T-helper 22 cell (primary cell): Measurements from ENCODE around the gene PPM1L.
"Not testable (repeated sequence)": the region's sequence is repeated elsewhere in the genome, so short reads cannot be mapped to it uniquely, and the experiment has no call there.

ENCODE experiments used
- DNase-seq: peaks from one replicate; pipeline ENCODE4 v3.0.0-alpha.2; 2020; ENCODE audit warnings: low read depth

PPM1L gene

DNA sequence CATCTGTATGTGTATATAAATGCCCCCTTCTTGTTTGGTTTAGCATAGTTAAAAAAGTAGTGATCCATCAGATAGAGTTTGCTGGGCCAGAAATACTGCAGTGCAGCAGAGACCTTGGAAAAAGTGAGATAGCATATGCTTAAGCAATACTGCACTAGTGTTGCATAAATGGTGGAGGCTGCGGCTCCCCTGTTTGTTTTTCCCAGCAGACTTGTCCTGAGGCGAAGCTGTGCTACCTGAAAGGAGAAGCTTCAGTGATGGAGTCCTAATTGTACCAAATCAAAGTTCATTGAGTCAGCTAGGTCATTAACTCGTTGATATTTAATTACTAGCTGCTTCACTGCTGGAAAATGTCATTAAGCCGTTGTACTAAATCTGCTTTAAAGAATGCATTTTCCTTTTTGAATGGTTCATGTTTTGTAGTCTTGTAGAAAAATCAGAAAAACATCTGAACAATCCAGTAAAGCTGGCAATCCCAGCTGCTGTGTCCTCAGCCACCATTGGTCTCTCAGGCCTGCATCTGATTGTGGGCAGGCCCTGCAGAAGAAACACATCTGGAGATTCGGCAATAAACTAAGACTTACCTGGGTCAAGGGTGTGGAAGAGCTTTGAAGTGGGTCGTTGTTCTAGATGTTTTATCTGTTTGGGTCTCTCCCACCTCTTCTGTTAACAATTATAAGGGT, 179.5 kb downstream of the PPM1L start:
- DNase-seq: no peak

DNA sequence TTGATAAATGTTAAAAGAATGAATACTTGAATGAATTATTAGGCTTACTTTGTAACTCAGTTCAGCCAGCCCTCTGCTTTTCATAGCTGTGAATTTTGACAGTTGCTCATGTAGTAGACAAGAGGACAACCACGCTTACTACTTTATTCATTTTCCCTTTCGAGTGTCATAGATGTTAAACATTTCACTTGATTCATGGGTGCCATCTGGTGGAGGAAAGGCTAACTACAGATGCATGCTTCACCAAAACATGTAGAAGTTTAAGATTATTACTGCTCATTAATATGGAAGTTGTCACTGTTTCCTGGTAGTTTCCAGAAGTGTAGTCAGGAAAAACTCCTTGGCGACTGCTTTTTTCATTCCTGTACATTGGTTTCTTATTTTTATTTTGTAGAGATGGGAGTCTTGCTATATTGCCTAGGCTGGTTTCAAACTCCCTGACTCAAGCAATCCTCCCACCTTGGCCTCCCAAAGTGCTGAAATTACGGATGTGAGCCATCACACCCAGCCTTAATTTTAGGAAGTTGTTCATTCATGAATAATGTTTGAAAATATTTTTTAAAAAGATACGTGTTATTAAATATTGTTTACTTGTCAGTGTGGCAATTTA, 186.0 kb downstream of the PPM1L start:
- DNase-seq: peak; percentile 3

DNA sequence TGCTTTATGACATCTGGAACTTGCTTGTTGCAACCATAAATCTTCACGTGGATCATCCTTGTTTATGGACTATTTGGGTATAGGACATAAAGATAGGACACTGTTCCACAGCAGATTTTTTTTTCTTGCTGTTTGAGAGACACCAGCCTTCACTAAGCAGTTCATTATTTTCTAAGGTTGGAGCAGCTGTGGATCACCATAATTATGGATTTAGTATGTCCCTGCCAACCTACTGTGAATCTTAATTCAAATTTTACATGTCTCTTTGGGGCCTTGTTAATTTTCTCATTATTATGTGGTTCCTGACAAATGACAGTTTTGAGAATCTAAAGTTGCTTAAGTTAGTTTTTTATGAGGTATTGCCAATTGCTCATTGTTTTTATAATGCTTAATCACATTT, 188.0 kb downstream of the PPM1L start:
- no peak for DNase-seq

DNA sequence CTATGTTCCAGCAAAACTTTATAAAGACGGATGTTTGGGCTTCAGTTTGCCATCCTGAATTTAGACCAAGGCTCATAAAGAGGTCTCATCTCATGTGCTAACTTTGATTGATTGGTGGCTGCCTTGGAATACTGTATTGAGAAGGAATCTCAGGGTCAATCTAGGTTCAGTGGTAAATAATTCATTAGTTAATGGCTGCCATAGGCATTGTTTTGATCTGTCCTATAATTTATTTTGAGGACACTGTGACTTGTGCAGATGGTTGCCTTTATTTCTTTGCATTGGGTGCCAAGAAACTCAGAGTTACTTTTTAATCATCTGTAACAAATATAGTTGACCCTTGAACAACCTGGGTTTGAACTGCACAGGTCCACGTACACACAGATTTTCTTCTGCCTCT, 189.3 kb downstream of the PPM1L start:
- no peak for DNase-seq

DNA sequence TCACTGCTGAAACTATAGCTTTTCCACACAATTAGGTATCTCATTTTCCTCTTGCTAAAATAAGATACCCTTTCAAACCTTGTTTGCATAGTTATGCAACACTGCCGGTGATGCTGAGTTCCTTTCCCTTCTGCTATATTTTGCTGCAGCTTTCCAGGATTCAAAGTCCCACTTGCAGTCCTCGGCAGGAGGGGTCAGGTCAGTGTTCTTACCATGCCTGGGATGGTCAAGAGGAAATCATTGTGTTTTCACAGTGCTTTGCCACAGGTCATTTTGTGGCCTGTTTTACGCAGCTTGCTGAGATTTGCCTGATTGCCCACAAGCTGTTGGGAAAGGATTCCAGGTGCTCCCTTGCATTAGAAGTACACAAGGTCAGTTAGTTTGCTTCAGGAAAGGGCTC, 192.2 kb downstream of the PPM1L start:
- no peak for DNase-seq

DNA sequence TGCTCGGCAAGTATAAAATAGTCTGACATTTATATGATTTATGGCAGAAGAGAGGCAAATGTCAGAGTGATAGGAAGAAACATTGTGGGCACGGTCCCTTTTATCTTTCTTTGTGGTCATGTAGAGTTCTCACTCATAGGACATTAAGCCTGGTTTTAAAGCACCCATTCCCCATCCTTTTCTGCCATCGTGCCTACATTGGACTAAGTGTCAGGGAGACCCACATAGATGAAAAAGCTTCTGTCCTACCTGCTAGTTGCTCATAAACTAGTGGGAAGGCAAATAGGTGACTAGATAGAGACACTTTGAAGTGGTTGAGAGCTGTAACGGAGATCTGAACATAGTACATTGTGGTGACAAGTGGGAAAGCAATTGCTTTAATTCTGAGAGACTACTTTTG, 193.4 kb downstream of the PPM1L start:
- no peak for DNase-seq

DNA sequence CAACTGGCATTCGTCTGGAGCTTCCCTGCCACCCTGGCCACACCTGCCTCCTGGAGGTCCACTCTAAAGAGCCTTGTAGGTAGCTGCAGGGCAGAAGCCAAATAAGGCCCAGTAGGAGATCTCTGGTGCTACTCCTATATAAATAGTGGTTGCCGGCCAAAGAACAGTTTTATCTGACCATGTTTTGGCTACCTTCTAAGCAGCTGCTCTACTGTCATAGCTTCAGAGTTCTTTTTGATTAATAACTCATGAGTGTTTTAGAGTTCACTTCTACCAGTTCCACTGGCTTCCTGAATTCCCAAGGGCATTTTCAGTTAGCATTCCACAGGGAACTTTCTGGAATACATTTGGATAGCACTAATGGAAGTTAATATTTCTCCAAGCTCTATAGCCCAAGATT, 194.5 kb downstream of the PPM1L start:
- DNase-seq: no peak

DNA sequence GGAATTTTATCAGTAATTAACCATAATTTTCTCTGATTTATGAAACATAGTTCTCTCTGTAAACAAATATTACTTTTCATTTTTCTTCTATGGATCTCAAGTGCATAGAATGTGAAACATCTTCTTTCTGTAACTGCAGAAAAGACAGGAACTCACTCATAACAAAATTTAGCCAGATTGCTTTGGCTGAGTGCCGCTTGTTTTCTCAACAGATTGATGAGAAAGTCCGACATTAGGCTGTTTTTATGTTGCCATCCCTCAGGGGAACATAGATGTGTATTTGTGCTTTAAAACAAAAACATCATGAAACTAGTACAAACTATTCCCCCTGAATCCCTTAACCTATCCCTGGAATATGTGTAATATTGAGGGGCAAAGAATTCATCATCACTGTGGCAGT, 194.9 kb downstream of the PPM1L start:
- no peak for DNase-seq

DNA sequence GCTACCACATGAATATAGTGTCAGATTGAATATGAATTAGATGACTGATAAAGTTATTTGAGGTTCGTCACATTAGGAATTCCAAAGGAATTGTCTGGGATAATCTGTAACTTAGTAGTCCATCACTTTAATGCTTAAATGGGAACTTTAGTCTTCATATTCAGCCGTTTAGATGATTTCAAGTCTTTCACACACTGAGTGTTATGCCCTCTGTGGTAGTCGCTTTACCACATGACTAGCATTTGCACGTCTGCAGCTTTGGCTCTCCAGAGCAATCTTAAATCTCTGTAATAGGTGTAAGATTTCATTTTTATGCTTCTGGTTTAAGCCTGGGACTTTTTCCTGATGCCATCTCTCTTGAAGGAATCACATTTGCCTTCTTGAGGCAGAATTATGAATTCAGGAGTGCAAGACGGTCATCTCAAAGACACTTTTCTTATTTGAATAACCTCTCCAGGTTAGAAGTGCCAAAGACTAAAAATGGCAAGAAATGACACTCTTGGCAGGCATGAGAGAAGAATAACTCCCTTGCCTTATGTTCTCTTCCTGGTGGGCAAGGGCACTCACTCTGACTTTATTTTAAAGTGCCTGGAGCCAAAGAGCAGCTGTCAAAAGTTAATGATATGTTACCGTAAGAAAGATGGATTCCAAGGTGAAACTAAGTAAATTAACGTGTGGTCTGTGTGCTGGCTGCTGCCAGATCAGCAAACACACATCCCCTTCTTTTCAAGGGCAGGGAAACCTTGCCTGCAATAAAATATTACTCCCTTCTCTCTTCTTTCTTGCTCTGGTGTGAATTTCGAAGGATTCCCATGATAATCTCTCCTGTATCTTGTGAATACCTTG, 195.8 kb downstream of the PPM1L start:
- no peak for DNase-seq

DNA sequence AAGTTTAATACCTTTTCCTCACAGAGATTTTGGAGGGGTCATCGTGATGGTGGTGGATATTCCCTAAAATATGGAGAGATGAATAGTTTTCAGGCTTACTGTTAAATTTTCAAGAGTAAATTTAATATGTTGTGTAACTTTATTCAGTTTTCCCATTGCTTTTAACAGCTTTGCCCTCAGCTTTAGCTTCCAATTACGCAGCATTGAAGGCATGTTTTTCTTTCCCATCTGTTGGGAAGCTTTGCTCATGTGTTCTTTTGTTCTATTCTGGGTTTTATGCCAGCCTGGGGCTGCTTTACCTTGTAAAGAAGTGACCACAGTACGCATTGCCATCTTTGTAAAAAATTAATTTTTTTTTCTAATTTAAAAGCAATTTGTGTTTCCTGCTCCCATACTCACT, 197.7 kb downstream of the PPM1L start:
- no peak for DNase-seq

DNA sequence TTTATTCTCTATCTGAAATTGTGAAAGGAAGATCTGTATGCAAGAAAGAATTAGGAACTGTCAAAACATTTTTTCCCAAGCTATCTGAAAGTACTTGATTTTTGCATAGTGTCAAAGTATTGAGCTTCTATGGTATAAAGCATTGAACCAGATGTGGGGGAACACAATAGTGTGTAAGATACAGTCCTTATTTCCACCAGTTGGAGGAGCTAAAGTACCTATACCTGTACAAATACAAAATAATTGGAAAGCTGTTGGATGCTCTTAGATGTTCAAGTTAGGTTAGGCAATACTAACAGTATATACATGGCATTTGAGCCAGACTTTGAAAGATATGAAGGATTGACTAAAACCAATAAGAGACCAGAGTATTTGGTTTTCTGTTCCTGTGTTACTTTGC, 200.8 kb downstream of the PPM1L start:
- DNase-seq: no peak

DNA sequence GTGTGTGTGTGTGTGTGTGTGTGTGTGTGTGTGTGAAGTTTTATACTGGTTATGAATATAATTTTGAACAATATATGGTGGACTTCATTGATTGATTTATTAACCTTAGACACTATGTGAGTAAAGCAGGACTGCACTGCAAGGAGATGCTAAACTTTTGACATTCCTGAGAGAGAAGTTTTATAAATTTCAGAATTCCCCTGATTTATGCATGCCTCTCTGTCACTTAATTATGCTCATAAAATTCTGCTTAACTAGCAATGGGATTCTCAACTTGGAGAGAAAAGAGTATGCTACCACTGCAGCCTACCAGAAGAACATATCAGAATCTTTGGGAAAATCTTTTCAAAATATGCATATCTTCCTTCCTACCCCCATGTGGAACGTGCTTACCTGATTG, 204.5 kb downstream of the PPM1L start:
- DNase-seq: no peak

DNA sequence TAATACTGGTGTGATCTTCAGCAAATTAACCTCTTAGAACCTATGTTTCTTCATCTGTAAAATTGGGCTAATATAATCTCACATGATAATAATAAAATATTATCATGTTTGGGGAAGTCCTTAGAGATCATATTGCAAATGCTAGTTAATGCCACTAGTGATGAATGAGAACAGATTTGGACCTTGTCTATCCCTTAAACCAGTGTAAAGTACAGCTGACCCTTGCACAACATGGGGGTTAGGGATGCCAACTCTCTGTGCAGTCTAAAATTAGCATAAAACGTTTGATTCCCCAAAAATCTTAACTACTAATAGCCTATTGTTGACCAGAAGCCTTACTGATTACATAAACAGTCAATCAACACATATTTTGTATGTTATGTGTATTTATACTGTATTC, 207.9 kb downstream of the PPM1L start:
- no peak for DNase-seq

DNA sequence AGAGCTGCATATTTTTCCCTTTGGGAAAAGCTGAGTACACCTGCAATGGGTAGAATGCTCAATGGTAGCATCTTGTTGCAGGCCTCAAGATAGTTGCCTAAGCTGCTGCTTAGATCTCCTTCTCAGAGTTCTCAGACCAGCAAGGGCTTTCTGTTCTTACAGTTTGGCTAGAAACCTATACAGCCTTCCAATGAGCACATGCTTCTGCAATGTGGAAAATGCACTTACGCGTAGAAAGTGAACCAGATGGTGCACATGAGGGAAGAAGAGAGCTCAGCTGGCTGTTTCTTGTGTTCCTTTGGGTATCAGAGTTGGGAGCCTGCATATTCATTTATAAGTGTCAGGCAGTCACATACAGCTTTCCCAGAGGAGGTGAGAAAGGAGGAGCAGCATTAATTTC, 212.7 kb downstream of the PPM1L start:
- no peak for DNase-seq

DNA sequence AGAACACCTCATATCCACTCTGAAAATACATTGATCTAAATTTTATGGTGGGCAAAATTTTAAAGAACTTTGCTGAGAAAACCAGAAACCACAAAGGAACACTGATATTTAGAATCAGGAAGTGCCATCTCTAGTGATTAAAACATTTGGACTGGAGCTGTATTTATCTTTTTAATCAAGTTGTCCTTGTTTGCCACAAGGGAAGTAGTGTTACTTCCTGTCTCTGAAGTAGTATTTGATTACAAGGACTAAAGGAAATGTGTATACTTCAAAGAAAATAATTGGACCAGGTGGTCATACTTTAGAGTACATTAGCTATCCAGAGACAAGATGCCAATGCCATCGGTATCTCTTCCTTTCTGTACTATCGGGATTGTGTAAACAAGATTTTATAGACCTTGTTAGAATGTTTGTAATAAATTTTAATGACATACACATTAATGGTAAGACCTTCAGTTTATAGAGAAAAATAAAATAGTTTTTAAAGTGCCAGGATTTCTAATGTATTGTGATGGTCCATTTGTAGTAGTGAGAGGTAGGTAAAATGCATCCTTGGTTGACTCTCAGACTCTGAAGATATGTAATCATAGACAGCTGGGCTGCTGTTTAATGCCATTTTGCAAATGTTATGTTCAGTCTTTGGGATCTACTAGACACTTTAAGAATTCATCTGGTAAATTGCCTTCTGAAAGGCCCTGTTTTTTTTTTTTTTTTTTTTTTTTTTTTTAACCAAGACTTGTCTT, 217.2 kb downstream of the PPM1L start:
- no peak for DNase-seq

DNA sequence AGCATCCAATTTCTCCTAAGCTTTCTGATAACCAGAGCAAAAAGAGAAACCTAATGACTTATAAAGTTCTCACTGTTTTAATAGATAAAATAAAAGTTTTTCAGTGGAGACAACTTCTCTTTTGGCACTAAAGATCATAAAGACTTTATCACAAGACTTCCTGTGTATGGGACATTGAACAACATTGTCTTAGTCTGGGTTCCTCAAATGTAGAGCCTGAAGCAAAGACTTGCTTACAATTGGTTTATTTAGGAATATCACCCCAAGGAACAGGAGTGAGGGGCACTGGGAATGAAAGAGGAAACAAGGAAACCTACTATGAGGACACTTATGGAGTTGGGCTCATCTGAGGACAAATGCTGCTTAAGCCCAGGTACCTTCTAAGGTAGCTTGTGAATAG, 221.7 kb downstream of the PPM1L start:
- no peak for DNase-seq

DNA sequence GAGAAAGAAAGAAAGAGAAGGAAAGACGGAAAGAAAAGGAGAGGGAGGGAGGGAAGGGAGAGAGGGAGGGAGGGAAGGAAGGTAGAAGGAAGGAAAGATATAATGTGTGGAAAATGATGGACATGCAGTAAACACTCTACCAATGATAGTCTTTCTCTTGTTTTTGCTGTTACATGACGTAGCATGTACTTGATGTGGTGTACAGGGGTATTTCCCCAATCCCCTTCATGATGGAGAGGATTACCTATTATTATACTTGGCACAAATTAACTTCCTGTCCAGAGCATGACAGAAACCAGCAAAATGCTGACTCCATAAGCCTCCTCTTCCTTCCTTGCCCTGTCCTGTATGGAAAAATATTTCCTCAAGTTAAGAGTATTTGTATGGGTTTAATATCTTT, 224.7 kb downstream of the PPM1L start:
- DNase-seq: no peak

DNA sequence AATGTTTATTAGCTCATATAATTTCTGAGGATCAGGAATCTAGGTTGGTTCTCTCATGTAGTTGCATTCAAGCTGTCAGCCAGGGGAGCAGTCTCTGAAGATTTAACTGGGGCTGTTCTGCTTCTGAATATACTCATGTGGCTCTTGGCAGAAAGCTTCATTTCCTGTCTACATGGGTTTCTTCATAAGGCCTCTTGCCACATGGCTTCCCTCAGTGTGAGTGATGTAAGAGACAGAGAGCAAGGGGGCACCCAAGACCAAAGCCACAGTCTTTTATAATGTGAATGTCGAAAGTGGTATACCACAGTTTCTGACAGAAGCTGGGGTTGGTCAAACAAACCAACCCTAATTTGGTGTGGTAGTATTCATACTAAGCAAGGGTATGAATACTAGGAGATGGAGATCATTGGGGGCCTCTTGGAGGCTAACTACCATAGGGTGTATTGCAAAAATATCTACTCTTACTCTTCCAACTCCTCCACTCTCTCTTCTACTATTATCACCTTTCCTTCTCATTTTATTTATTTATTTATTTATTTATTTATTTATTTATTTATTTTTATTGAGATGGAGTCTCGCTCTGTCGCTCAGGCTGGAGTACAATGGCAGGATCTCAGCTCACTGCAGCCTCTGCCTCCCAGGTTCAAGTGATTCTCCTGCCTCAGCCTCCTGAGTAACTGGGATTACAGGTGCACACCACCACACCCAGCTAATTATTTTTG, 225.3 kb downstream of the PPM1L start:
- no peak for DNase-seq

DNA sequence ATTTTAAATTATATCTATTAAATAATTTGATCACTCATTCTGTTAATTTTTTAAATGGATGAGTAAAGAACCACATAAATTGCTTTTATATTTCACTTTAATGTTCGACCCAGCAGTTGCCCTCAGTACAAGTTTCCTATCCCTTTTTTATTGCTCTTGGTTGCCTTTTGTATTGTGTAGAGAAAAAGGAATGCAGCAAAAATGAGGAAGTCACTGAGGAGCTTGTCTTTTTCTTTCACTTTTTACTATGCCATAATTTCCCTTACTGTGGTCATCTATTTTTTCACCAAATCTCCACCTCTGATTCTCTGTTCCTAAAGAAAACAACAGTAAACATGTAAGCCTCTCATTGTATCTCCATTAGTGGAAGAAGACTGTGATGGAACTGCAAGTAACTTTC, 226.5 kb downstream of the PPM1L start:
- no peak for DNase-seq

DNA sequence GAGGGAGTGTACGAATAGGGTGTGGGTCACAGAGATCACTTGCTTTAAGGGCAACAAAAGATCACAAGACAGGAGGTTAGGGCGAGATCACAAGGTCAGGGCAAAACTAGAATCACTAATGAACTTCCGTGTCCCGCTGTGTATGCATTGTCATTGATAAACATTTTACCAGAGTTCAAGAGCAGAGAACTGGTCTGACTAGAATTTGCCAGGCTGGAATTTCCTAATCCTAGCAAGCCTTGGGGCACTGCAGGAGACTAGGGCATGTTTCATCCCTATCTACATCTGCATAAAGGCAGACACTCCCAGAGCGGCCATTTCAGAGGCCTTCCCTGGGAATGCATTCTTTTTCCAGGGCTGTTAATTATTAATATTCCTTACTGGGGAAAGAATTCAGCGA, 227.9 kb downstream of the PPM1L start:
- DNase-seq: not testable (repeated sequence)

DNA sequence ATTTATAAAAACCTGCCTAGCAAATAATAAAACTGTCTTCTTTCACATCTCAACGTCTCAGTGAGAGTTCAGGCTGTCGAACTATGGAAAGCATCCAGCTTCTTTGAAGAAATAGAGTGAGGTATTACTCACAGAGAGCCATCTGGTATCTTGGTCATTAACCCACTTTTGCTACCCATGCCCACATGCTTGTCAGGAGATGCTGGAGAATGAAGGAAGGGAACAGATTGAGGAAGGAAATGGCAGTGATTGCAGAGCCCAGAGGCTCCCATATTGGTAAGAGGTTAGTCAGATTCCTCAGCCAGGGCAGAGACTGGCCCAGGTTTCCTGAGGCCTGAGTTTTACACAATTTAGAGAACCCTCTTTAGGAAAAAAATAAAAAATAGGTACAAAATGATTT, 230.0 kb downstream of the PPM1L start:
- DNase-seq: no peak
